GM23248 (cell line): ENCODE measurements around the gene CEMIP.

Experiments
- EZH2 ChIP-seq: fragments of 200-600 bp; sonication (generic); IDR thresholded peaks from 2 replicates; pipeline ENCODE4 v1.6.1; 2018; ENCODE audit warnings: antibody characterized with exemption, mild to moderate bottlenecking; ENCODE audit not compliant: insufficient read depth, poor library complexity, severe bottlenecking
- EZH2phosphoT487 ChIP-seq: fragments of 200-600 bp; sonication (generic); IDR thresholded peaks from 2 replicates; pipeline ENCODE4 v1.6.1; 2018; ENCODE audit warnings: antibody characterized with exemption, moderate library complexity, mild to moderate bottlenecking, low read depth; ENCODE audit not compliant: insufficient read depth

- TF ChIP-seq EZH2 (no peak), EZH2phosphoT487 (no peak)
Measured at GRCh38 chr15:80801891-80802680, 22.9 kb downstream of the CEMIP start.
